Panc1 (cell line): ENCODE measurements around the gene CACNA1G. TPM values are rescaled to one million over a fixed set of nuclear protein-coding genes. Genes with fewer than 3 reads are reported as not detected.

Source experiments
- ATAC-seq: fragments of 200-7000 bp; cut with Tn5 transposase; 2 replicates; pipeline ENCODE4 v1.9.1; 2020; ENCODE audit warnings: mild to moderate bottlenecking, moderate library complexity
- BruUV-seq: library from RNA; stranded (reverse); fragments of 400-500 nt; replicated peaks from 2 replicates; lab custom pipeline; 2021; lab: Mats Ljungman, UMichigan
- CTCF ChIA-PET: fragments of 300-600 bp; sonication (Branson Sonifier 250); formaldehyde crosslinking; loops from one replicate; lab custom pipeline; 2022; ENCODE audit warnings: antibody characterized with exemption; lab: Charles Lee
- POLR2A ChIA-PET: fragments of 300-600 bp; sonication (Branson Sonifier 250); formaldehyde crosslinking; loops from one replicate; lab custom pipeline; 2022; ENCODE audit warnings: antibody characterized with exemption; lab: Charles Lee
- DNase-seq: peaks from one replicate; pipeline ENCODE4 v3.0.0-alpha.2; 2010; ENCODE audit warnings: low read depth, low spot score
- H3K27ac ChIP-seq: 2 replicates; pipeline ENCODE4 v1.5.1; 2011; ENCODE audit warnings: mild to moderate bottlenecking, low read length, inconsistent platforms
- H3K27me3 ChIP-seq: fragments of 200-500 bp; sonication (Bioruptor generic); 2 replicates; pipeline ENCODE4 v1.6.0; 2014; ENCODE audit warnings: low read length, inconsistent platforms; ENCODE audit not compliant: control insufficient read depth, insufficient read depth
- H3K36me3 ChIP-seq: fragments of 200-500 bp; sonication (Bioruptor generic); 2 replicates; pipeline ENCODE4 v1.5.1; 2014; ENCODE audit warnings: inconsistent platforms, mild to moderate bottlenecking, low read length, moderate library complexity; ENCODE audit not compliant: control insufficient read depth, insufficient read depth
- H3K4me1 ChIP-seq: 2 replicates; pipeline ENCODE4 v1.5.1; 2011; ENCODE audit warnings: inconsistent platforms, mild to moderate bottlenecking, low read length, moderate library complexity; ENCODE audit not compliant: control insufficient read depth, insufficient read depth
- H3K4me3 ChIP-seq, 2 experiments: 2 replicates each; pipeline ENCODE4 v1.5.1; 2011 to 2012; ENCODE audit warnings: low read depth in 2 of 2, low read length in 2 of 2, mild to moderate bottlenecking in 2 of 2, inconsistent platforms in 1 of 2, moderate library complexity in 1 of 2
- H3K9me3 ChIP-seq: fragments of 200-500 bp; sonication (Bioruptor generic); 2 replicates; pipeline ENCODE4 v1.5.1; 2014; ENCODE audit warnings: low read depth, mild to moderate bottlenecking, inconsistent platforms, low read length, moderate library complexity; ENCODE audit not compliant: control insufficient read depth, insufficient read depth
- POLR2AphosphoS5 ChIP-seq: IDR thresholded peaks from 2 replicates; pipeline ENCODE4 v1.6.1; 2012; ENCODE audit warnings: mild to moderate bottlenecking, low read depth, low read length, moderate library complexity
- REST ChIP-seq, 2 experiments: IDR thresholded peaks; 2 replicates each; pipeline ENCODE4 v1.6.1; 2011 to 2012; ENCODE audit warnings: low read depth in 2 of 2, control low read depth in 1 of 2, low read length in 1 of 2, mild to moderate bottlenecking in 1 of 2, moderate library complexity in 1 of 2; ENCODE audit not compliant: insufficient read depth in 1 of 2
- SIN3A ChIP-seq: IDR thresholded peaks from 2 replicates; pipeline ENCODE4 v1.6.1; 2012; ENCODE audit warnings: low read depth, mild to moderate bottlenecking, low read length, moderate library complexity, borderline replicate concordance; ENCODE audit not compliant: insufficient read depth
- TCF7L2 ChIP-seq: IDR thresholded peaks from 2 replicates; pipeline ENCODE4 v1.6.1; 2011; ENCODE audit warnings: mild to moderate bottlenecking, low read depth, low read length, inconsistent platforms
- in situ Hi-C: cut with HindIII; loops from 2 replicates; pipeline ENCODE4 v1.10.0; 2016; ENCODE audit warnings: low sequenced_read_pairs, low pct_unique_long_range_greater_than_20kb
- intact Hi-C: fragments of 100-400 bp; cut with micrococcal nuclease; formaldehyde crosslinking; loops from one replicate; pipeline ENCODE4 v1.10.0; 2022; ENCODE audit not compliant: unreplicated experiment
- total RNA-seq: library from RNA; stranded (reverse); gene quantifications from one replicate; pipeline ENCODE4 v1.2.1, GENCODE V29; 2021; ENCODE audit not compliant: unreplicated experiment
- TF ChIP-seq, protein P1 (sequence below): fragments of 450-650 bp; IDR thresholded peaks from 2 replicates; pipeline ENCODE4 v1.5.1; 2017; ENCODE audit warnings: mild to moderate bottlenecking

CACNA1G gene
- total RNA-seq, 1 experiment from 2014 or later, result 10.0 TPM

DNA sequence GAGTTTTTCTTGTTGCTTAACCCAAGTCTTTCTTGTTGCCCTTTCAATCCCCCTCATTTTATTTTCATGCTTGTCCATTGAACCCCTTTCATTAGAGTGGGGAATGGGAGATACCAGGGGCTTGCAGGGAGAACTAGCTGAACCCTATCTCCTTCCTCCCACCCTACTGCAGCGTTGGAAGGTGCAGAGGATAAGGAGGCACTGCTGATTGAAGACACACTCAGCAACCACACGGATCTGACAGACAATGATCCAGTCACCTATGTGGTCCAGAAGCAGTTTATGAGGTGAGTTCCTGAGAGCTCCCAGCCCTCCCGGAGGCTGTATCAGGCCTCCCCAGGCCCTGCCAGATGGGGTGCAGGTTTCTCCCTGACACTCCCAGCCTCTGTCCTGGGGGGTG lies 114.7 kb downstream of the CACNA1G start:
- no TSS peak for BruUV-seq
- no peak for DNase-seq
- CTCF ChIA-PET, result no interaction called here
- POLR2A ChIA-PET, result interaction anchor here (0.8 kb wide), 1 partner anchor 36 kb away, joined by 12 read pairs; no protein-coding TSS in a partner anchor
- H3K36me3 ChIP-seq, result no peaks in the 10 kb centered on the region
- TF ChIP-seq POLR2AphosphoS5, result no peak
- no peak for TF ChIP-seq TCF7L2
- no peak for TF ChIP-seq SIN3A
- TF ChIP-seq REST (IDR thresholded peaks at IDR 0.05; ENCODE audit: insufficient read depth in 1 of 2, low read depth in 2 of 2, low read length in 1 of 2), result no peak
- no peaks in the 10 kb centered on the region for H3K9me3 ChIP-seq
- intact Hi-C loops (no loop called here), in situ Hi-C loops (no loop called here)
- no peak for ATAC-seq
- H3K4me1 ChIP-seq, result no peaks in the 10 kb centered on the region
- H3K27me3 ChIP-seq, result no peaks in the 10 kb centered on the region
- H3K27ac ChIP-seq, result no peak overlapping the region
- no peak overlapping the region for H3K4me3 ChIP-seq

DNA sequence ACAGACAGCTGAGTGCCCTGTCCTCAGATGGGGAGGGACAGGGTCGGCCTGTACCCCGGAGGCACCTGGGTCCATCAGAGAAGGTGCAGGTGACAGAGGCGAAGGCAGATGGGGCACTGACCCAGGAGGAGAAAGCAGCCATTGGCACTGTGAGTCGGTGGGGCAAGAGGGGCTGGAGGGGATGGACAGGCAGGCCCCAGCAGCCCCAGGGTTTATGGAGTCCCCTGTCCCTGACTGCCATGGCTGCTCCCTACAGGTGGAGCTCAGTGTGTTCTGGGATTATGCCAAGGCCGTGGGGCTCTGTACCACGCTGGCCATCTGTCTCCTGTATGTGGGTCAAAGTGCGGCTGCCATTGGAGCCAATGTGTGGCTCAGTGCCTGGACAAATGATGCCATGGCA lies 115.1 kb downstream of the CACNA1G start:
- Histone ChIP-seq H3K4me3 (no peak overlapping the region), H3K9me3 (no peaks in the 10 kb centered on the region), H3K36me3 (no peaks in the 10 kb centered on the region), H3K4me1 (no peaks in the 10 kb centered on the region), H3K27ac (no peak overlapping the region), H3K27me3 (no peaks in the 10 kb centered on the region)
- BruUV-seq, result no TSS peak
- TF ChIP-seq REST (IDR thresholded peaks at IDR 0.05; ENCODE audit: insufficient read depth in 1 of 2, low read depth in 2 of 2, low read length in 1 of 2) (no peak), POLR2AphosphoS5 (no peak), SIN3A (no peak), TCF7L2 (no peak)
- TF ChIP-seq, protein P1, sequence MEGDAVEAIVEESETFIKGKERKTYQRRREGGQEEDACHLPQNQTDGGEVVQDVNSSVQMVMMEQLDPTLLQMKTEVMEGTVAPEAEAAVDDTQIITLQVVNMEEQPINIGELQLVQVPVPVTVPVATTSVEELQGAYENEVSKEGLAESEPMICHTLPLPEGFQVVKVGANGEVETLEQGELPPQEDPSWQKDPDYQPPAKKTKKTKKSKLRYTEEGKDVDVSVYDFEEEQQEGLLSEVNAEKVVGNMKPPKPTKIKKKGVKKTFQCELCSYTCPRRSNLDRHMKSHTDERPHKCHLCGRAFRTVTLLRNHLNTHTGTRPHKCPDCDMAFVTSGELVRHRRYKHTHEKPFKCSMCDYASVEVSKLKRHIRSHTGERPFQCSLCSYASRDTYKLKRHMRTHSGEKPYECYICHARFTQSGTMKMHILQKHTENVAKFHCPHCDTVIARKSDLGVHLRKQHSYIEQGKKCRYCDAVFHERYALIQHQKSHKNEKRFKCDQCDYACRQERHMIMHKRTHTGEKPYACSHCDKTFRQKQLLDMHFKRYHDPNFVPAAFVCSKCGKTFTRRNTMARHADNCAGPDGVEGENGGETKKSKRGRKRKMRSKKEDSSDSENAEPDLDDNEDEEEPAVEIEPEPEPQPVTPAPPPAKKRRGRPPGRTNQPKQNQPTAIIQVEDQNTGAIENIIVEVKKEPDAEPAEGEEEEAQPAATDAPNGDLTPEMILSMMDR, result no peak
- ChIA-PET CTCF (no interaction called here), POLR2A (no interaction called here)
- ATAC-seq, result no peak
- intact Hi-C loops, result no loop called here
- in situ Hi-C loops, result no loop called here
- no peak for DNase-seq
